SU-DHL-6 (cell line): ENCODE data around the gene PRXL2A.

Source experiments
- EZH2phosphoT487 ChIP-seq: fragments of 200-600 bp; sonication (generic), shearing (Covaris generic); conservative IDR thresholded peaks from 2 replicates; pipeline ENCODE4 v1.6.1; 2018; ENCODE audit warnings: mild to moderate bottlenecking, antibody characterized with exemption, low read length, moderate library complexity, mixed read lengths
- TF ChIP-seq, protein P1 (sequence below): fragments of 200-600 bp; sonication (generic); IDR thresholded peaks from one replicate; pipeline ENCODE4 v1.5.1; 2017; ENCODE audit warnings: antibody characterized with exemption, mild to moderate bottlenecking, low read length, moderate library complexity; ENCODE audit not compliant: insufficient read depth, poor library complexity, severe bottlenecking

DNA sequence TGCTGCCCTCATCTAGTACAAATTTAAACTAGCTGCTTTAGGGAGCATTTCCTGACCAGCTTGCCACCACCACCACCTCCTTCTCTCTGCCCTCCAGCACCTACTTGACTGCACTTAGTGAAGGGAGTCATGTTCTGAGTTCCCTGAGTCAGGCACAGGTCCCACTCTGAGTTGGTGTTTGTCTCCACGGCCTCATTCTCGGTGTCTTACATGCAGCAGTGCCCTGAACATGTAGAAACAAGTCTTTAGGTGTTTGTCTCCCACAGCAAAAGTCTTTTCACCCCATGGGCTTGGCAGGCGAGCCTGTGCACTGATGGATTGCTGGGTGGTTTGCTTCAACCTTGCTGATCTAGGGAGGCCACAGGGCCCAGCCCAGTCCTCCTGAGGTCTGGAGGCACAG lies 62.6 kb downstream of the PRXL2A start:
- TF ChIP-seq, protein P1, sequence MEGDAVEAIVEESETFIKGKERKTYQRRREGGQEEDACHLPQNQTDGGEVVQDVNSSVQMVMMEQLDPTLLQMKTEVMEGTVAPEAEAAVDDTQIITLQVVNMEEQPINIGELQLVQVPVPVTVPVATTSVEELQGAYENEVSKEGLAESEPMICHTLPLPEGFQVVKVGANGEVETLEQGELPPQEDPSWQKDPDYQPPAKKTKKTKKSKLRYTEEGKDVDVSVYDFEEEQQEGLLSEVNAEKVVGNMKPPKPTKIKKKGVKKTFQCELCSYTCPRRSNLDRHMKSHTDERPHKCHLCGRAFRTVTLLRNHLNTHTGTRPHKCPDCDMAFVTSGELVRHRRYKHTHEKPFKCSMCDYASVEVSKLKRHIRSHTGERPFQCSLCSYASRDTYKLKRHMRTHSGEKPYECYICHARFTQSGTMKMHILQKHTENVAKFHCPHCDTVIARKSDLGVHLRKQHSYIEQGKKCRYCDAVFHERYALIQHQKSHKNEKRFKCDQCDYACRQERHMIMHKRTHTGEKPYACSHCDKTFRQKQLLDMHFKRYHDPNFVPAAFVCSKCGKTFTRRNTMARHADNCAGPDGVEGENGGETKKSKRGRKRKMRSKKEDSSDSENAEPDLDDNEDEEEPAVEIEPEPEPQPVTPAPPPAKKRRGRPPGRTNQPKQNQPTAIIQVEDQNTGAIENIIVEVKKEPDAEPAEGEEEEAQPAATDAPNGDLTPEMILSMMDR, result no peak
- no peak for TF ChIP-seq EZH2phosphoT487
